ACC112 (cell line): ENCODE data around the gene NECAP2.
"Not testable (repeated sequence)": the region's sequence is repeated elsewhere in the genome, so short reads cannot be mapped to it uniquely, and the experiment has no call there.

Experiments used
- H2AFZ ChIP-seq: fragments of 200-600 bp; sonication (generic); one replicate; pipeline ENCODE4 v1.6.0; 2017; ENCODE audit warnings: antibody characterized with exemption, low read length; ENCODE audit not compliant: unreplicated experiment
- H3K27ac ChIP-seq: fragments of 200-600 bp; sonication (generic); 2 replicates; pipeline ENCODE4 v1.5.1; 2014; ENCODE audit warnings: low read depth, mild to moderate bottlenecking, antibody characterized with exemption, low read length, moderate library complexity
- H3K27me3 ChIP-seq: fragments of 200-600 bp; sonication (generic); 2 replicates; pipeline ENCODE4 v1.6.1; 2014; ENCODE audit warnings: mild to moderate bottlenecking, antibody characterized with exemption, low read length, moderate library complexity, mixed read lengths; ENCODE audit not compliant: insufficient read depth
- H3K36me3 ChIP-seq: fragments of 200-600 bp; sonication (generic); 2 replicates; pipeline ENCODE4 v1.6.1; 2016; ENCODE audit warnings: mild to moderate bottlenecking, antibody characterized with exemption, low read length, moderate library complexity, mixed read lengths; ENCODE audit not compliant: insufficient read depth
- H3K4me1 ChIP-seq: fragments of 200-600 bp; sonication (generic); one replicate; pipeline ENCODE4 v1.6.1; 2016; ENCODE audit warnings: low read length, mixed read lengths; ENCODE audit not compliant: insufficient read depth, unreplicated experiment, control insufficient read depth
- H3K4me3 ChIP-seq: fragments of 200-600 bp; sonication (generic); 2 replicates; pipeline ENCODE4 v1.5.1; 2014; ENCODE audit warnings: mild to moderate bottlenecking, low read depth, low read length
- H3K79me2 ChIP-seq: fragments of 200-600 bp; sonication (generic); one replicate; pipeline ENCODE4 v1.6.0; 2016; ENCODE audit warnings: low read length; ENCODE audit not compliant: control insufficient read depth, unreplicated experiment, insufficient read depth

The NECAP2 gene

GRCh38 chr1:16483146-16483545, 42.6 kb downstream of the NECAP2 start:
- H3K4me1 ChIP-seq, H2AFZ ChIP-seq, H3K27me3 ChIP-seq, H3K27ac ChIP-seq, H3K36me3 ChIP-seq, H3K4me3 ChIP-seq, H3K79me2 ChIP-seq: not testable (repeated sequence)

GRCh38 chr1:16483639-16484500, 43.3 kb downstream of the NECAP2 start:
- not testable (repeated sequence) for H3K79me2 ChIP-seq, H3K4me1 ChIP-seq, H3K4me3 ChIP-seq, H3K27ac ChIP-seq, H3K36me3 ChIP-seq, H3K27me3 ChIP-seq, H2AFZ ChIP-seq

GRCh38 chr1:16484501-16484835, 43.9 kb downstream of the NECAP2 start:
- Histone ChIP-seq H2AFZ (no peak overlapping the region), H3K4me3 (no peak overlapping the region), H3K79me2 (no peaks in the 10 kb centered on the region), H3K27me3 (no peaks in the 10 kb centered on the region), H3K4me1 (no peaks in the 10 kb centered on the region), H3K36me3 (no peaks in the 10 kb centered on the region), H3K27ac (no peak overlapping the region)

GRCh38 chr1:16484931-16485330, 44.4 kb downstream of the NECAP2 start:
- H3K36me3 ChIP-seq: no peaks in the 10 kb centered on the region
- no peaks in the 10 kb centered on the region for H3K4me1 ChIP-seq
- no peak overlapping the region for H2AFZ ChIP-seq
- H3K27ac ChIP-seq: no peak overlapping the region
- H3K27me3 ChIP-seq: no peaks in the 10 kb centered on the region
- no peak overlapping the region for H3K4me3 ChIP-seq
- no peaks in the 10 kb centered on the region for H3K79me2 ChIP-seq

- H3K36me3 ChIP-seq, H3K79me2 ChIP-seq: not testable (repeated sequence)
Observed at GRCh38 chr1:16486316-16486715, 45.8 kb downstream of the NECAP2 start.

GRCh38 chr1:16487011-16487410, 46.5 kb downstream of the NECAP2 start:
- not testable (repeated sequence) for H3K79me2 ChIP-seq, H2AFZ ChIP-seq, H3K36me3 ChIP-seq, H3K27ac ChIP-seq, H3K4me3 ChIP-seq, H3K27me3 ChIP-seq, H3K4me1 ChIP-seq

More at GRCh38 chr1:16486316-16486715, 45.8 kb downstream of the NECAP2 start:
- not testable (repeated sequence) for H3K27ac ChIP-seq, H3K4me1 ChIP-seq, H2AFZ ChIP-seq, H3K4me3 ChIP-seq, H3K27me3 ChIP-seq

GRCh38 chr1:16489195-16489880, 48.8 kb downstream of the NECAP2 start:
- not testable (repeated sequence) for H2AFZ ChIP-seq, H3K36me3 ChIP-seq, H3K27ac ChIP-seq

GRCh38 chr1:16491056-16491675, 50.6 kb downstream of the NECAP2 start:
- H3K79me2 ChIP-seq: no peaks in the 10 kb centered on the region
- H3K27me3 ChIP-seq: no peaks in the 10 kb centered on the region
- no peak overlapping the region for H2AFZ ChIP-seq
- no peak overlapping the region for H3K4me3 ChIP-seq
- no peaks in the 10 kb centered on the region for H3K4me1 ChIP-seq
- H3K27ac ChIP-seq: no peak overlapping the region
- no peaks in the 10 kb centered on the region for H3K36me3 ChIP-seq

More at GRCh38 chr1:16489195-16489880, 48.8 kb downstream of the NECAP2 start:
- H3K27me3 ChIP-seq, H3K4me3 ChIP-seq, H3K79me2 ChIP-seq, H3K4me1 ChIP-seq: not testable (repeated sequence)

GRCh38 chr1:16492937-16493336, 52.4 kb downstream of the NECAP2 start:
- not testable (repeated sequence) for H3K27ac ChIP-seq, H2AFZ ChIP-seq, H3K4me1 ChIP-seq, H3K4me3 ChIP-seq, H3K36me3 ChIP-seq, H3K79me2 ChIP-seq, H3K27me3 ChIP-seq

- not testable (repeated sequence) for H3K27me3 ChIP-seq, H3K36me3 ChIP-seq, H3K4me1 ChIP-seq, H2AFZ ChIP-seq, H3K27ac ChIP-seq, H3K79me2 ChIP-seq, H3K4me3 ChIP-seq
Observed at GRCh38 chr1:16493731-16494130, 53.2 kb downstream of the NECAP2 start.

GRCh38 chr1:16497474-16497904, 57.0 kb downstream of the NECAP2 start:
- H3K36me3 ChIP-seq, H3K4me3 ChIP-seq: not testable (repeated sequence)

More at GRCh38 chr1:16497474-16497904, 57.0 kb downstream of the NECAP2 start:
- not testable (repeated sequence) for H3K79me2 ChIP-seq, H3K4me1 ChIP-seq, H3K27ac ChIP-seq, H3K27me3 ChIP-seq, H2AFZ ChIP-seq
